ENCODE measurements around the gene LAMA4.

The LAMA4 gene

GRCh38 chr6:112118034-112118433 is 136.3 kb downstream of the LAMA4 start:
- Histone ChIP-seq H3K27me3 (ENCODE audit: insufficient read depth, low read depth) (no peaks in the 10 kb centered on the region), H3K36me3 (ENCODE audit: insufficient read depth) (no peaks in the 10 kb centered on the region), H3K9ac (no peak overlapping the region), H3K4me3 (IDR thresholded peaks at IDR 0.05; ENCODE audit: insufficient read depth, low read depth, low read length) (no peak overlapping the region), H3K27ac (no peak overlapping the region), H3K79me2 (ENCODE audit: insufficient read depth, low read depth) (no peaks in the 10 kb centered on the region), H2AFZ (ENCODE audit: low read depth) (no peak overlapping the region), H3K4me2 (no peak overlapping the region; the same call in 1 of the 2 replicates), H4K20me1 (ENCODE audit: insufficient read depth) (no peaks in the 10 kb centered on the region), H3K4me1 (ENCODE audit: low read depth, poor library complexity, severe bottlenecking) (peaks cover 10% of the 10 kb centered on the region)
- TF ChIP-seq, protein P1, sequence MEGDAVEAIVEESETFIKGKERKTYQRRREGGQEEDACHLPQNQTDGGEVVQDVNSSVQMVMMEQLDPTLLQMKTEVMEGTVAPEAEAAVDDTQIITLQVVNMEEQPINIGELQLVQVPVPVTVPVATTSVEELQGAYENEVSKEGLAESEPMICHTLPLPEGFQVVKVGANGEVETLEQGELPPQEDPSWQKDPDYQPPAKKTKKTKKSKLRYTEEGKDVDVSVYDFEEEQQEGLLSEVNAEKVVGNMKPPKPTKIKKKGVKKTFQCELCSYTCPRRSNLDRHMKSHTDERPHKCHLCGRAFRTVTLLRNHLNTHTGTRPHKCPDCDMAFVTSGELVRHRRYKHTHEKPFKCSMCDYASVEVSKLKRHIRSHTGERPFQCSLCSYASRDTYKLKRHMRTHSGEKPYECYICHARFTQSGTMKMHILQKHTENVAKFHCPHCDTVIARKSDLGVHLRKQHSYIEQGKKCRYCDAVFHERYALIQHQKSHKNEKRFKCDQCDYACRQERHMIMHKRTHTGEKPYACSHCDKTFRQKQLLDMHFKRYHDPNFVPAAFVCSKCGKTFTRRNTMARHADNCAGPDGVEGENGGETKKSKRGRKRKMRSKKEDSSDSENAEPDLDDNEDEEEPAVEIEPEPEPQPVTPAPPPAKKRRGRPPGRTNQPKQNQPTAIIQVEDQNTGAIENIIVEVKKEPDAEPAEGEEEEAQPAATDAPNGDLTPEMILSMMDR (conservative IDR thresholded peaks at IDR 0.05; ENCODE audit: low read depth, low read length): no peak

DNA sequence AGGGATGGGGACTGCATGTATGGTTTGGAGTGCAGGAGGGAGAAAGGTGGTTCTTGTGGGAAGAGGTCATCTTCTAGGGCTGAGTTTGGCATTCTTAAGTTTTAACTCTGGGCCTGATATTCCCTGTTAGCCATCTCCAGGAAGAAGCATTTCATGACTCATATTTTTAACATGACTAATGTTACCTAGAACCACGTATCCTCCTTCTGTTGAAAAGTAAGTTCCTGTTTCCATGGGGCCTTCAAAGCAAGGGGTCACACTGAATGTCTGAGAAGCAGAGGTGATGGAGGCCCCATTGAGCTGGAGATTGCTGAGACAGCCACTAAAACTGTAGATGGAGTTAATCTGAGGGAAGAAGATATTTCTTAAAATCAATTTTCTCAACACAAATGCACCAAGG is 136.8 kb downstream of the LAMA4 start:
- H3K4me1 ChIP-seq (ENCODE audit: low read depth, poor library complexity, severe bottlenecking): peaks cover 10% of the 10 kb centered on the region
- no peaks in the 10 kb centered on the region for H3K27me3 ChIP-seq (ENCODE audit: insufficient read depth, low read depth)
- no peaks in the 10 kb centered on the region for H3K79me2 ChIP-seq (ENCODE audit: insufficient read depth, low read depth)
- H4K20me1 ChIP-seq (ENCODE audit: insufficient read depth): no peaks in the 10 kb centered on the region
- no peak overlapping the region for H3K27ac ChIP-seq
- no peak overlapping the region for H2AFZ ChIP-seq (ENCODE audit: low read depth)
- H3K4me2 ChIP-seq: no peak overlapping the region
- no peaks in the 10 kb centered on the region for H3K36me3 ChIP-seq (ENCODE audit: insufficient read depth)
- H3K9ac ChIP-seq: no peak overlapping the region
- H3K4me3 ChIP-seq (IDR thresholded peaks at IDR 0.05; ENCODE audit: insufficient read depth, low read depth, low read length): no peak overlapping the region
- TF ChIP-seq, protein P1 (conservative IDR thresholded peaks at IDR 0.05; ENCODE audit: low read depth, low read length): no peak

GRCh38 chr6:112116221-112116620 is 138.1 kb downstream of the LAMA4 start:
- no peak overlapping the region for H3K9ac ChIP-seq
- no peaks in the 10 kb centered on the region for H3K36me3 ChIP-seq (ENCODE audit: insufficient read depth)
- H3K27me3 ChIP-seq (ENCODE audit: insufficient read depth, low read depth): no peaks in the 10 kb centered on the region
- no peak overlapping the region for H2AFZ ChIP-seq (ENCODE audit: low read depth)
- TF ChIP-seq, protein P1 (conservative IDR thresholded peaks at IDR 0.05; ENCODE audit: low read depth, low read length): no peak
- no peak overlapping the region for H3K4me3 ChIP-seq (IDR thresholded peaks at IDR 0.05; ENCODE audit: insufficient read depth, low read depth, low read length)
- H3K27ac ChIP-seq: no peak overlapping the region
- no peaks in the 10 kb centered on the region for H3K79me2 ChIP-seq (ENCODE audit: insufficient read depth, low read depth)
- no peaks in the 10 kb centered on the region for H4K20me1 ChIP-seq (ENCODE audit: insufficient read depth)
- H3K4me2 ChIP-seq: no peak overlapping the region
- H3K4me1 ChIP-seq (ENCODE audit: low read depth, poor library complexity, severe bottlenecking): peaks cover 10% of the 10 kb centered on the region

DNA sequence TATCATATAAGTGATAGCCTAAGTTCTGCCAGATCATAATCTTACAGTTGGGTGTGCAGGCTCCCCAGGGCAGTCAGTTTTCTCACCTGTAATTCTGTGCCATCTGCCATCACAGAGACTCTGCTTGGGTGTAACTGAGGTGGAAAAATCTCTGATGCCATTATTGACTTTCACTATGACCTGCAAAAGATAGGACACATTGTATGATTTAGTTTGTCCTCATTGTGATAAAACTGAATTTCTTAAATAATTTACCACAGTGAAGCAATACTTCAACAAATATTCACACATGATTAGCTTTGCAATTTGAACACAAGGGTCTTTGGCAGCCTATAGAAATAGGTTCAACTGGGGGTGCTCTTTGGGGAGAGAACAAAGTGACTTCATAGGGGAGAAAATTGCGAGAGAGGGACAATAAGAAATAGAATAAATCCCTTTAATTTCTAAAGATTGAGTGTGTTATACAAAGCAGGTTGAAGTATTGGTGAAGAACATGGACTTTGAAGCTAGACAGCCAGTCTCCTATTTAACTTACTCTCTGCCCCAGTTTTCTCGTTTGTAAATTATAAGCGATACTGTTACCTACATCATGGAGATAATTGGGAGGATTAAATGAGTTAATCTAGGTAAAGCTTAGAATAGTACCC is 139.7 kb downstream of the LAMA4 start:
- TF ChIP-seq, protein P1 (conservative IDR thresholded peaks at IDR 0.05; ENCODE audit: low read depth, low read length): no peak
- no peaks in the 10 kb centered on the region for H3K27me3 ChIP-seq (ENCODE audit: insufficient read depth, low read depth)

More for the DNA sequence above, 139.7 kb downstream of the LAMA4 start:
- Histone ChIP-seq H4K20me1 (ENCODE audit: insufficient read depth) (no peaks in the 10 kb centered on the region), H3K79me2 (ENCODE audit: insufficient read depth, low read depth) (no peaks in the 10 kb centered on the region), H2AFZ (ENCODE audit: low read depth) (no peak overlapping the region), H3K4me2 (no peak overlapping the region), H3K27ac (no peak overlapping the region), H3K36me3 (ENCODE audit: insufficient read depth) (no peaks in the 10 kb centered on the region), H3K4me3 (IDR thresholded peaks at IDR 0.05; ENCODE audit: insufficient read depth, low read depth, low read length) (no peak overlapping the region), H3K4me1 (ENCODE audit: low read depth, poor library complexity, severe bottlenecking) (peaks cover 10% of the 10 kb centered on the region), H3K9ac (no peak overlapping the region)

Measured in KMS-11 (cell line).